Activated T-helper 1 cell treated with anti-CD3 and anti-CD28 coated beads, Interleukin-2, amount 50 U/mL, for 16 hours (primary cell): ENCODE results near the gene ZNF45.
"Not testable (repeated sequence)": the region's sequence is repeated elsewhere in the genome, so short reads cannot be mapped to it uniquely, and the experiment has no call there.

Experiments used
- DNase-seq, 2 donors: peaks; one replicate each; pipeline ENCODE4 v3.0.0-alpha.2; 2020; ENCODE audit warnings: low read depth in 1 of 2, low spot score in 1 of 2

Gene ZNF45

DNA sequence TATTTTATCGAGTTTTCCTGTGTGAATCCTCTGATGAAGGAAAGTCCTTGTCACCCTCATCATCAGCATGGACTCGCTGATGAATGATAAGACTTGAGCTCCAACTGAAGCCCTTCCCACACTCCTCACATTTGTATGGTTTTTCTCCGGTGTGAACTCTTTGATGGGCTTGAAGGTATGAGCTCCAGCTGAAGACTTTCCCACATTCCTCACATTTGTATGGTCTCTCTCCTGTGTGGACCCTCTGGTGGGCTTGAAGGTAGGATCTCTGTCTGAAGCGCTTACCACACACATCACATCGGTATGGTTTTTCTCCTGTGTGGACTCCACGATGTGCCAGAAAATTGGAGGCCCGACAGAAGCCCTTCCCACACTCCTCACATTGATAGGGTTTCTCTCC lies 21.7 kb downstream of the ZNF45 start:
- no peak for DNase-seq

DNA sequence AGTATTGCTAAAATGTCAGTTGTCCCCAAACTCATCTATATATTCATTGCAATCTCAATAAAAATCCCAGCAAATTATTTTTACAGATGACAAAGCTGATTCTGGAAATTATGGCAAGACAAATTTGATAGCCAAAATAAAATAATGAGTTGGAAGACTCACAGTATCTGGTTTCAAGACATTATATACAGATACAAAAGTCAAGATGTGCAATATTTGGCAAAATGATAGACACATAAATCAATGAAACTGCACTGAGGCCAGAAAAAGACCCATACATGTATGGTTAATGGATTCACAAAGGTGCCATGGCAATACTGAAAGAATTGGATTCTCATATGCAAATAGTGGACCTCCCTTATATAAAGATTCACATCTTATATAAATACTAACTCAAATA lies 24.2 kb downstream of the ZNF45 start:
- no peak for DNase-seq

GRCh38 chr19:43908659-43909058 lies 26.4 kb downstream of the ZNF45 start:
- no peak for DNase-seq

DNA sequence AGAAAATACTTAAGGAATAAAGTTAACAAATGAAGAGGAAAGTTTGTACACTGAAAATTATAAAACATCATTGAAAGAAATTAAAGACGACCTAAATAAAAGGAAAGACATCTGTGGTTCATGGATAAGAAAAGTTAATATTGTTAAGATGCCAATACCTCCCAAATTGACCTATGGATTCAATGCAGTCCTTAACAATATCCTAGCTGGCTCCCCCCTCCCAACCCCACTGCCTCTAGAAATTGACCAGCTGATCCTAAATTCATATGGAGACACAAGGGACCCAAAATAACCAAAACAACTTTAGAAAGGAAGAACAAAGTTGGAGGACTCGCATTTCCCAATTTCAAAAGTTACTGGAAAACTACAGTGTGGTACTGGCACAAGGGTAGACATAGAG lies 28.3 kb downstream of the ZNF45 start:
- DNase-seq: no peak

GRCh38 chr19:43905897-43906296 lies 29.2 kb downstream of the ZNF45 start:
- DNase-seq: no peak

GRCh38 chr19:43902399-43902798 lies 32.7 kb downstream of the ZNF45 start:
- no peak for DNase-seq

DNA sequence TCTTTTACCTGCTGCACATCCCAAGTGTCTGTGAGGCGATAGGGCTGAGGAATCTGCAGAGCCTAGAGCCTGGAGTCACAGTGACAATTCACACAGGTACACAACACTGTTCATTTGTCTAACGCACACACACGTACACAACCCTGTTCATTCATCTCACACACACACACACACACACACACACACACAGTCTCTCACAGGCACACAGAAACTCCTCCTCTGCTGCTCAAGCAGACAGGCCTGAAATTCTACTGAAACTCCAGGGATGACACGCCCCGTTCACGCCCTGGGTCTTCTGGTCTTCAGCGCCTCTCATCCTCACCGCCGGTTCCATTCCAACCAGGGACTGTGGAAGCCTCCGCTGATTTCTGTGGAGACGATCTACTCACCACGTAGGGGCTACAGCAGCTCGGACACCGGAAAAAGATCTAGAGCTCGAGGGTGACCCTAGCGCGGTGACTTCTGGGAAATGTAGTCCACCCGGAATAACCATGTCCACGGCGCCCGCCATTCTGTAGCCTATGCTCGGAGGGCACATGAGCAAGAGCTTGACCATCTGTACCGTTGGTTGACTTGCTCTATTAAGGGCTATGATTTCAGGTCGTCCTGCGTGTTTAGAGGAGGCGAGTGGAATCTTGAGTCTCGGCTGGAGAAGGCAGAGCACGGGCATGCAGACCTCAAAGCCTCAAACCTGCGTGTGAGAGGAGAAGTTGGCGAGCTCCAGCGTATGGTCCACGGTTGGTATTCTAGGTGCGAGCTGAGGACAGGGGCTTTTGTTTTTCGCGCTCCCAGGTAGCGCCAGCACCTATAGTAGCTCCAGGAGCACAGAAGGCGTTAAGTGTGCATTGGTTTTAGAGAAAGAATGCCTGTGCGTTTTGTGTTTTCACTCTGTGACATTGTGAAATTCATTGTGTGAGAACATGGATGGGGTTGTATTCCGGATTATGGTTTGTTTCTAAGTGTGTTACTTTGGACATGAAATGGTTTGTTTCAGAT lies 33.4 kb downstream of the ZNF45 start:
- DNase-seq: peak; percentile 32 to 35

DNA sequence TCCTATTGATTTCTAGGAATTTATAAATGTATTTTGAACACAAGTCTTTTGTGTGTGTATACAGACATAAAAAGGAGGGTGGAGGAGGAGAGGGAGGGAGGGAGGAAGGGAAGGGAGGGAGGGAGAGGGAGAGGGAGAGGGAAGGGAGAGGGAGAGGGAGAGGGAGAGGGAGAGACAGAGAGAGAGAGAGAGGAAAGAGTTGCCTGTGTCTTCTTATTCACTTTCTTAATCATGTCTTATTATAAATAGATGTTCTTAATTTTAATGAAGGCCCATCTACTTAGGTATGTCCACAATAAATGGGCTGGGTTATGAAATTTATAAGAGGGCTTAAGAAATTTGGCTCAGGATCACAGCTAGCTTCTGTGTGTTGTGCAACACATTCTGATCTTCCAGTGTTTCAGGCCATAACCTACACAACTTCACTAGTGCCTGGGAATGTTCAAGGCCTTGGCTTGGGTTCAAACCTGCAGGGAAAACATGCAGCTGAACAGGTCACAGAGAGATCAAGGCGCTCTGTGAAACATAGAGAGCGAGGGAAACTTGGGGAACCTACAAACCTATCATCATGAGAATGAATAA lies 39.3 kb downstream of the ZNF45 start:
- DNase-seq: no peak

DNA sequence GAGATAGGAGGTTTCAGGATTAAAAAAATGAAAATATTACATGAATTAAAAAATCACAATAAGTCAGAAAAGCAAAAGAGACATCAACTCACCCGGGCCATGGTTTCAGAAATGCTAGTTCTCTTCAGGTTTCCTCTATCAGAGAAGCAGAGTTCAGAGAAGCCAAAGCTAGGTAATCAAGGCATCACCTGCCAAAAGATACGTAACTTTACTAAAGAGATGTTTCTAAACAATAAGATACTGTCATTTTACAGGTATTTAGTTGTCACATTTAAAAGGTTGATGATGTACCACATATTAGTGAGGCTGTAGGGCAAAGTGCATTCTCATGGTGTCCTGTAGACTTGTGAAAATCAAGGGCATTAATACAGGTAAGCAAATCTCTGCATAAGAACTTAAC lies 51.2 kb downstream of the ZNF45 start, which contains the start of gene ZNF404:
ZNF404 (minus strand) TSS at position 101 of the 400 bp plus-strand sequence.
- DNase-seq: no peak

- DNase-seq: no peak
Observed at GRCh38 chr19:43880483-43880882, 54.6 kb downstream of the ZNF45 start.

DNA sequence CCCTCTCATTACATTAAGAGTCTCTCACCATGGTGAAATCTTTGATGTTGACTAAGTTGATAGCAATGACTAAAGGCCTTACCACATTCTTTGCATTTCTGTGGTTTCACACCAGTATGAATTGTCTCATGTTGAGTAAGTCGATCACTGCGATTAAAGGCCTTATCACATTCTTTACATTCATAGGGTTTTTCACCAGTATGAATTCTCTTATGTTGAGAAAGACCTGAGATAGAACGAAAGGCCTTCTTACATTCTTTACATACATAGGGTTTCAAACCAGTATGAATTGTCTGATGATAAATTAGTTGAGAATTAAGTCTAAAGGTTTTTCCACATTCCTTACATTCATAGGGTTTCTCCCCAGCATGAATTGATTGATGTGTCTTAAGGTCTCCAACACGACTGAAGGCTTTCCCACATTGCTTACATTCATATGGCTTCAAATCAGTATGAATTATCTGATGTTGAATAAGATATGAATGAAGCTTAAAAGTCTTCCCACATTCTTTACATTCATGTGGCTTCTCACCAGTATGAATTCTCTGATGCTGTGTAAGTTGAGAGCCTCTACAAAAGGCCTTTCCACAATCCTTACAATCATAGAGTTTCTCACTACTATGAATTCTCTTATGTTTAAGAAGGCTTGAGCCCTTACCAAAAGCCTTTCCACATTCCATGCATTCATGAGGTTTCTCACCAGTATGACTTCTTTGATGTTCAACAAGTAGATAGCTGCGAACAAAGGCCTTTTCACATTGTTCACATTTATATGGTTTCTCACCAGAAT lies 62.3 kb downstream of the ZNF45 start:
- DNase-seq: no peak

DNA sequence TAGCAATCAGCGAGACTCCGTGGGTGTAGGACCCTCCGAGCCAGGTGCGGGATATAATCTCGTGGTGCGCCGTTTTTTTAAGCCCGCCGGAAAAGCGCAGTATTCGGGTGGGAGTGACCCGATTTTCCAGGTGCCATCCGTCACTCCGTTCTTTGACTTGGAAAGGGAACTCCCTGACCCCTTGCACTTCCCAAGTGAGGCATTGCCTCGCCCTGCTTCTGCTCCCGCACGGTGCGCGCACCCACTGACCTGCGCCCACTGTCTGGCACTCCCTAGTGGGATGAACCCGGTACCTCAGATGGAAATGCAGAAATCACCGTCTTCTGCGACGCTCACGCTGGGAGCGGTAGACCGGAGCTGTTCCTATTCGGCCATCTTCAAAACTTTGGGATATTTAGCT lies 68.2 kb downstream of the ZNF45 start:
- DNase-seq: not testable (repeated sequence)
